GM23338 (cell line): ENCODE data around the gene METTL22. TPM values are rescaled to one million over a fixed set of nuclear protein-coding genes. Genes with fewer than 3 reads are reported as not detected.

Experiments used
- ATAC-seq: fragments of 200-7000 bp; cut with Tn5 transposase; 3 replicates; pipeline ENCODE4 v1.9.1; 2020
- DNase-seq: peaks from one replicate; pipeline ENCODE4 v3.0.0-alpha.2; 2015; ENCODE audit warnings: low spot score
- H2AFZ ChIP-seq: fragments of 200-600 bp; sonication (generic); 2 replicates; pipeline ENCODE4 v1.8.0; 2016; ENCODE audit warnings: antibody characterized with exemption, mild to moderate bottlenecking, moderate library complexity
- H3F3A ChIP-seq: fragments of 200-600 bp; sonication (generic); replicated peaks from 2 replicates; pipeline ENCODE4 v1.8.0; 2017; ENCODE audit warnings: antibody characterized with exemption, mixed run types, low read depth
- H3K27ac ChIP-seq: fragments of 200-600 bp; sonication (generic); 2 replicates; pipeline ENCODE4 v1.6.1; 2016; ENCODE audit warnings: low read depth
- H3K27me3 ChIP-seq: fragments of 200-600 bp; sonication (generic); 2 replicates; pipeline ENCODE4 v1.8.0; 2016; ENCODE audit warnings: mild to moderate bottlenecking, mixed run types, moderate library complexity; ENCODE audit not compliant: insufficient read depth
- H3K36me3 ChIP-seq: fragments of 200-600 bp; sonication (generic); 2 replicates; pipeline ENCODE4 v1.8.0; 2016; ENCODE audit warnings: mild to moderate bottlenecking; ENCODE audit not compliant: insufficient read depth
- H3K4me1 ChIP-seq: fragments of 200-600 bp; sonication (generic); 2 replicates; pipeline ENCODE4 v1.8.0; 2016; ENCODE audit warnings: mild to moderate bottlenecking, moderate library complexity; ENCODE audit not compliant: insufficient read depth
- H3K4me2 ChIP-seq: fragments of 200-600 bp; sonication (generic); 2 replicates; pipeline ENCODE4 v1.7.1; 2017; ENCODE audit warnings: mixed run types
- H3K4me3 ChIP-seq: fragments of 200-600 bp; sonication (generic); 2 replicates; pipeline ENCODE4 v1.6.1; 2016; ENCODE audit warnings: mixed run types
- H3K79me2 ChIP-seq: fragments of 200-600 bp; sonication (generic); replicated peaks from 2 replicates; pipeline ENCODE4 v1.8.0; 2017; ENCODE audit warnings: mild to moderate bottlenecking; ENCODE audit not compliant: insufficient read depth
- H3K9me2 ChIP-seq: fragments of 200-600 bp; sonication (generic); 2 replicates; pipeline ENCODE4 v1.8.0; 2017; ENCODE audit not compliant: insufficient read depth
- H4K20me1 ChIP-seq: fragments of 200-600 bp; sonication (generic); replicated peaks from 2 replicates; pipeline ENCODE4 v1.8.0; 2017; ENCODE audit warnings: mild to moderate bottlenecking; ENCODE audit not compliant: insufficient read depth
- H3K27ac Mint-ChIP-seq: 2 replicates; pipeline ENCODE4 v1.8.0; 2020; ENCODE audit warnings: inconsistent platforms, mild to moderate bottlenecking, moderate library complexity, mixed read lengths
- H3K27me3 Mint-ChIP-seq: 3 replicates; pipeline ENCODE4 v1.8.0; 2022; ENCODE audit warnings: low read depth, mild to moderate bottlenecking, moderate library complexity, mixed read lengths, inconsistent platforms; ENCODE audit not compliant: insufficient read depth, poor library complexity
- H3K36me3 Mint-ChIP-seq: 3 replicates; pipeline ENCODE4 v1.8.0; 2021; ENCODE audit warnings: low read depth, mild to moderate bottlenecking, inconsistent platforms, moderate library complexity, mixed read lengths
- H3K4me1 Mint-ChIP-seq: 3 replicates; pipeline ENCODE4 v1.8.0; 2020; ENCODE audit warnings: mild to moderate bottlenecking, inconsistent platforms, mixed read lengths
- H3K4me3 Mint-ChIP-seq: 3 replicates; pipeline ENCODE4 v1.8.0; 2021; ENCODE audit warnings: moderate library complexity, mild to moderate bottlenecking, inconsistent platforms, mixed read lengths
- H3K9me3 Mint-ChIP-seq: 3 replicates; pipeline ENCODE4 v1.8.0; 2020; ENCODE audit warnings: moderate library complexity, mild to moderate bottlenecking, inconsistent platforms, mixed read lengths
- EZH2phosphoT487 ChIP-seq: fragments of 200-600 bp; sonication (generic); IDR thresholded peaks from one replicate; pipeline ENCODE4 v1.8.1; 2018; ENCODE audit warnings: antibody characterized with exemption; ENCODE audit not compliant: unreplicated experiment
- POLR2AphosphoS5 ChIP-seq: IDR thresholded peaks from 2 replicates; pipeline ENCODE4 v1.6.1; 2016; ENCODE audit warnings: antibody characterized with exemption, low read depth
- polyA plus RNA-seq: library from polyadenylated mRNA; unstranded; fragments of >200 nt; fragmentation: Nextera tagmentation; extraction: Ambion mirVana; gene quantifications from 2 replicates; pipeline ENCODE4 v1.2.1, GENCODE V29; 2016
- total RNA-seq: library from RNA; depleted of rRNA; stranded (reverse); fragments of >200 nt; shearing (Covaris generic); gene quantifications from 2 replicates; pipeline ENCODE4 v1.2.3, GENCODE V29; 2014
- TF ChIP-seq, protein P1 (sequence below): IDR thresholded peaks from 2 replicates; pipeline ENCODE4 v1.6.1; 2016; ENCODE audit warnings: antibody characterized with exemption
- TF ChIP-seq, protein P2 (sequence below): fragments of 250-450 bp; sonication (Bioruptor Pico); IDR thresholded peaks from 2 replicates; pipeline ENCODE4 v1.5.0; 2020; ENCODE audit warnings: mild to moderate bottlenecking, moderate library complexity

METTL22 gene
- total and polyA plus RNA-seq, 2 experiments from 2014 or later = 51.4 to 51.8 TPM

- Mint-ChIP-seq H3K4me1 (peaks cover 16% of the 10 kb centered on the region), H3K36me3 (no peaks in the 10 kb centered on the region), H3K27ac (no peak overlapping the region), H3K9me3 (no peaks in the 10 kb centered on the region), H3K4me3 (no peak overlapping the region), H3K27me3 (peaks cover 21% of the 10 kb centered on the region)
- Histone ChIP-seq H2AFZ (no peak overlapping the region), H4K20me1 (no peaks in the 10 kb centered on the region; the same call in 1 of the 2 replicates), H3F3A (no peaks in the 10 kb centered on the region), H3K27me3 (peaks cover 11% of the 10 kb centered on the region), H3K27ac (no peak overlapping the region), H3K4me3 (no peak overlapping the region), H3K9me2 (no peaks in the 10 kb centered on the region), H3K4me1 (peaks cover 16% of the 10 kb centered on the region), H3K79me2 (no peaks in the 10 kb centered on the region), H3K36me3 (no peaks in the 10 kb centered on the region), H3K4me2 (no peak overlapping the region)
- TF ChIP-seq, protein P1, sequence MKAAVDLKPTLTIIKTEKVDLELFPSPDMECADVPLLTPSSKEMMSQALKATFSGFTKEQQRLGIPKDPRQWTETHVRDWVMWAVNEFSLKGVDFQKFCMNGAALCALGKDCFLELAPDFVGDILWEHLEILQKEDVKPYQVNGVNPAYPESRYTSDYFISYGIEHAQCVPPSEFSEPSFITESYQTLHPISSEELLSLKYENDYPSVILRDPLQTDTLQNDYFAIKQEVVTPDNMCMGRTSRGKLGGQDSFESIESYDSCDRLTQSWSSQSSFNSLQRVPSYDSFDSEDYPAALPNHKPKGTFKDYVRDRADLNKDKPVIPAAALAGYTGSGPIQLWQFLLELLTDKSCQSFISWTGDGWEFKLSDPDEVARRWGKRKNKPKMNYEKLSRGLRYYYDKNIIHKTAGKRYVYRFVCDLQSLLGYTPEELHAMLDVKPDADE = no peak
- no peak for TF ChIP-seq EZH2phosphoT487
- TF ChIP-seq POLR2AphosphoS5 = no peak
- TF ChIP-seq, protein P2, sequence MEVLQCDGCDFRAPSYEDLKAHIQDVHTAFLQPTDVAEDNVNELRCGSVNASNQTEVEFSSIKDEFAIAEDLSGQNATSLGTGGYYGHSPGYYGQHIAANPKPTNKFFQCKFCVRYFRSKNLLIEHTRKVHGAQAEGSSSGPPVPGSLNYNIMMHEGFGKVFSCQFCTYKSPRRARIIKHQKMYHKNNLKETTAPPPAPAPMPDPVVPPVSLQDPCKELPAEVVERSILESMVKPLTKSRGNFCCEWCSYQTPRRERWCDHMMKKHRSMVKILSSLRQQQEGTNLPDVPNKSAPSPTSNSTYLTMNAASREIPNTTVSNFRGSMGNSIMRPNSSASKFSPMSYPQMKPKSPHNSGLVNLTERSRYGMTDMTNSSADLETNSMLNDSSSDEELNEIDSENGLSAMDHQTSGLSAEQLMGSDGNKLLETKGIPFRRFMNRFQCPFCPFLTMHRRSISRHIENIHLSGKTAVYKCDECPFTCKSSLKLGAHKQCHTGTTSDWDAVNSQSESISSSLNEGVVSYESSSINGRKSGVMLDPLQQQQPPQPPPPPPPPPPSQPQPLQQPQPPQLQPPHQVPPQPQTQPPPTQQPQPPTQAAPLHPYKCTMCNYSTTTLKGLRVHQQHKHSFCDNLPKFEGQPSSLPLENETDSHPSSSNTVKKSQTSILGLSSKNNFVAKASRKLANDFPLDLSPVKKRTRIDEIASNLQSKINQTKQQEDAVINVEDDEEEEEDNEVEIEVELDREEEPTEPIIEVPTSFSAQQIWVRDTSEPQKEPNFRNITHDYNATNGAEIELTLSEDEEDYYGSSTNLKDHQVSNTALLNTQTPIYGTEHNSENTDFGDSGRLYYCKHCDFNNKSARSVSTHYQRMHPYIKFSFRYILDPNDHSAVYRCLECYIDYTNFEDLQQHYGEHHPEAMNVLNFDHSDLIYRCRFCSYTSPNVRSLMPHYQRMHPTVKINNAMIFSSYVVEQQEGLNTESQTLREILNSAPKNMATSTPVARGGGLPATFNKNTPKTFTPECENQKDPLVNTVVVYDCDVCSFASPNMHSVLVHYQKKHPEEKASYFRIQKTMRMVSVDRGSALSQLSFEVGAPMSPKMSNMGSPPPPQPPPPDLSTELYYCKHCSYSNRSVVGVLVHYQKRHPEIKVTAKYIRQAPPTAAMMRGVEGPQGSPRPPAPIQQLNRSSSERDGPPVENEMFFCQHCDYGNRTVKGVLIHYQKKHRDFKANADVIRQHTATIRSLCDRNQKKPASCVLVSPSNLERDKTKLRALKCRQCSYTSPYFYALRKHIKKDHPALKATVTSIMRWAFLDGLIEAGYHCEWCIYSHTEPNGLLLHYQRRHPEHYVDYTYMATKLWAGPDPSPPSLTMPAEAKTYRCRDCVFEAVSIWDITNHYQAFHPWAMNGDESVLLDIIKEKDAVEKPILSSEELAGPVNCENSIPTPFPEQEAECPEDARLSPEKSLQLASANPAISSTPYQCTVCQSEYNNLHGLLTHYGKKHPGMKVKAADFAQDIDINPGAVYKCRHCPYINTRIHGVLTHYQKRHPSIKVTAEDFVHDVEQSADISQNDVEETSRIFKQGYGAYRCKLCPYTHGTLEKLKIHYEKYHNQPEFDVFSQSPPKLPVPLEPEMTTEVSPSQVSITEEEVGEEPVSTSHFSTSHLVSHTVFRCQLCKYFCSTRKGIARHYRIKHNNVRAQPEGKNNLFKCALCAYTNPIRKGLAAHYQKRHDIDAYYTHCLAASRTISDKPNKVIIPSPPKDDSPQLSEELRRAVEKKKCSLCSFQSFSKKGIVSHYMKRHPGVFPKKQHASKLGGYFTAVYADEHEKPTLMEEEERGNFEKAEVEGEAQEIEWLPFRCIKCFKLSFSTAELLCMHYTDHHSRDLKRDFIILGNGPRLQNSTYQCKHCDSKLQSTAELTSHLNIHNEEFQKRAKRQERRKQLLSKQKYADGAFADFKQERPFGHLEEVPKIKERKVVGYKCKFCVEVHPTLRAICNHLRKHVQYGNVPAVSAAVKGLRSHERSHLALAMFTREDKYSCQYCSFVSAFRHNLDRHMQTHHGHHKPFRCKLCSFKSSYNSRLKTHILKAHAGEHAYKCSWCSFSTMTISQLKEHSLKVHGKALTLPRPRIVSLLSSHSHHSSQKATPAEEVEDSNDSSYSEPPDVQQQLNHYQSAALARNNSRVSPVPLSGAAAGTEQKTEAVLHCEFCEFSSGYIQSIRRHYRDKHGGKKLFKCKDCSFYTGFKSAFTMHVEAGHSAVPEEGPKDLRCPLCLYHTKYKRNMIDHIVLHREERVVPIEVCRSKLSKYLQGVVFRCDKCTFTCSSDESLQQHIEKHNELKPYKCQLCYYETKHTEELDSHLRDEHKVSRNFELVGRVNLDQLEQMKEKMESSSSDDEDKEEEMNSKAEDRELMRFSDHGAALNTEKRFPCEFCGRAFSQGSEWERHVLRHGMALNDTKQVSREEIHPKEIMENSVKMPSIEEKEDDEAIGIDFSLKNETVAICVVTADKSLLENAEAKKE = no peak
- ATAC-seq (no peak), DNase-seq (no peak)
These were observed 48.6 kb downstream of the METTL22 start for GRCh38 chr16:8670014-8670560.
